ENCODE measurements around the gene EPHA6.
"Not testable (repeated sequence)": the region's sequence is repeated elsewhere in the genome, so short reads cannot be mapped to it uniquely, and the experiment has no call there.

Gene EPHA6

GRCh38 chr3:97550408-97550807 lies 736.0 kb downstream of the EPHA6 start:
- DNase-seq: no peak
- intact Hi-C loops (cut with DNase I): no loop called here

- intact Hi-C loops (cut with DNase I): no loop called here
- no peak for DNase-seq
These were observed 737.8 kb downstream of the EPHA6 start for GRCh38 chr3:97552186-97552585.

- no peak for DNase-seq
- intact Hi-C loops (cut with DNase I): no loop called here
These were observed 761.3 kb downstream of the EPHA6 start for GRCh38 chr3:97575742-97576141.

- DNase-seq: no peak
- intact Hi-C loops (cut with DNase I): no loop called here
These were observed 761.8 kb downstream of the EPHA6 start for GRCh38 chr3:97576221-97576620.

DNA sequence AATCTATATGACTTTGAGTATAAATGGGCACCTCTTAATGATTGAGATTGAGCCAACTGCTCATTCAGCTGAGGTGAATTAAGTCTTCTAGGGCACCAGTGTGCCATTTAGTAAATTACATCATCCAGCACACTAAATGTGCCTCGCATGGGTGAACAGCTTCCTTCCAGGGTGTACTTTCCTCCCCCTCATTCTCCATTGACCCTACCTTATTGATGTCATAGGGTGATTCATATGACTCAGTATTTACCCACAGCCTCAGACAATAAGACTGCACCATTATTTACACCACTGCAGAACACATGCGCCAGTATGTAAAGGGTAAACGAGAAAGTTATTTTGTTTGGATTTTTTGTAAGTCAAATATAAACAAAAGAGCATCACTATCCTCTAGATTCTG lies 765.0 kb downstream of the EPHA6 start:
- DNase-seq: no peak
- intact Hi-C loops (cut with DNase I): no loop called here

GRCh38 chr3:97610626-97611025 lies 796.2 kb downstream of the EPHA6 start:
- DNase-seq: no peak
- intact Hi-C loops (cut with DNase I): no loop called here

- DNase-seq: no peak
- intact Hi-C loops (cut with DNase I): no loop called here
These were observed 798.2 kb downstream of the EPHA6 start for GRCh38 chr3:97612632-97613031.

DNA sequence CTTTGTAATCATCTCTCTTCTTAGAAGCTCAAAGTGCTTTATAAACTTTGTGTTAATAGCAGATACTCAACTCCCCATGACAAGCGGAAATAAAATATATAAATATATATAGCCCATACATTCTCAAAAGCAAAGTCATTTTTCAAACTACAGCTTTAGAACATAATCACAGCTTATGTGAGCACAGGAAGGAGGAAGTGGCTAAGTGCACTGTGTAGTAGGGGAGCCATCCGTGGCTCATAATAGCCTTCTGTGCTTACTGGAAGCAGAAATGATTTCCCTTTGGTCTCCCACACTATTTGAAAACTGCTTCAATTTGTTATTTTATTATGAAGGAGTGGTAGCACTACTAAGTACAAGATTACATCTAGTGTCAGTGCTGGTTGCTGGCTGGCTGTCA lies 798.7 kb downstream of the EPHA6 start:
- DNase-seq: no peak
- intact Hi-C loops (cut with DNase I): no loop called here

DNA sequence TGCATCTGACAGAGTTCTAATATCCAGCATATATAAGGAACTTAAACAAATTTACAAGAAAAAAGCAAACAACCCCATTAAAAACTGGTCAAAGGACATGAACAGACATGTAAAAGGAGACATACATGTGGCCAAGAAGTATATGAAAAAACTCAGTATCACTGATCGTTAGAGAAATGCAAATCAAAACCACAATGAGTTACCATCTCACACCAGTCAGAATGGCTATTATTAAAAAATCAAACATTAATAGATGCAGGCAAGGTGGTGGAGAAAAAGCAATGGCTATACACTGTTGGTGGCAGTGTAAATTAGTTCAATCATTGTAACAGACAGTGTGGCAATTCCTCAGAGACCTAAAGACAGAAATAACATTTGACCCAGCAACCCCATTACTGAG lies 806.1 kb downstream of the EPHA6 start:
- intact Hi-C loops (cut with DNase I); DNase-seq: not testable (repeated sequence)

GRCh38 chr3:97636465-97636864 lies 822.1 kb downstream of the EPHA6 start:
- intact Hi-C loops (cut with DNase I): no loop called here
- DNase-seq: no peak

- intact Hi-C loops (cut with DNase I): no loop called here
- DNase-seq: no peak
These were observed 832.5 kb downstream of the EPHA6 start for GRCh38 chr3:97646932-97647331.

DNA sequence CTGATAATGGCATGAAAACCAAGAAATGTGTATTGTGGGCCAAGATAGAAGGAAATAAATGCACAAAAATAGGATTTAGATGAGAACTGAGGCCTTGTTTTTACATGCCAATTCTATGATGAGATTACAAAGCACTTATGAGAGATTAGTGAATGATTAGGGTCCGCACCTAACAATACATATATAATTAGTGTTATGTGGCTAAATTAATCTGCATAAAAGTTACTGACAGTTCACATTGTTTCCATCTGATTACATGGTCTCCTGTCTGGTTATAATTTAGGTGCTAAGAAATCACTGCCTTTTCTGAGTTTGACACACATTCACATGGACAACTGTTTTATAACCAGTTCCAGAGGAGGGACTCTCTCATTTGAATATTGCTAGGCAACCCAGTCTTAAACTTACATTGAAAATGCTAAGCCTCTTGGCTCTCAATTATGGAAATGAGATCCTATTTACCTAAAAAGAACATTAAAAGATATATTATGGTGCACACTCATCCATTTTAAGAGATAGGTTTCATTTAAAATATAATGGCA lies 833.1 kb downstream of the EPHA6 start:
- intact Hi-C loops (cut with DNase I): no loop called here

GRCh38 chr3:97655971-97656370 lies 841.6 kb downstream of the EPHA6 start:
- DNase-seq: no peak
- intact Hi-C loops (cut with DNase I): no loop called here

More for the DNA sequence above, 833.1 kb downstream of the EPHA6 start:
- no peak for DNase-seq

DNA sequence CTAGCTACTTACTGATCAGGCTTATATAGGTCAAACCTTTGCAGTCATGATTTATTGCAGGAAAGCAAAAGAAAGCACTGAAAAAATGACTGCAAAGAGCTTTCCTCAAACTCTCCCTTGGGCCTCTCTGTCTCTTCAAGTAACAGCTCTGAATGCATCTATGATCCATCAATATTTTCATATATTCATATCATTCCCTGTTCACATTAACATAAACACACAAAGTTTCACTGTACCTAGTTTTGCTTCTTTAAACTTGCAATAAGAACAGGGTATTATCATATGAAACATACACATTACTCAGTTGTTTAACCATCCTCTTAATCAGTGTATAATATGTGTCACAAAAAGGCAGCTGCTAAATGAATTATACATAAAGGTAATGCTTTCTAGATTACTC lies 842.2 kb downstream of the EPHA6 start:
- no peak for DNase-seq
- intact Hi-C loops (cut with DNase I): no loop called here

- intact Hi-C loops (cut with DNase I): no loop called here
- DNase-seq: no peak
These were observed 844.4 kb downstream of the EPHA6 start for GRCh38 chr3:97658668-97659285.

DNA sequence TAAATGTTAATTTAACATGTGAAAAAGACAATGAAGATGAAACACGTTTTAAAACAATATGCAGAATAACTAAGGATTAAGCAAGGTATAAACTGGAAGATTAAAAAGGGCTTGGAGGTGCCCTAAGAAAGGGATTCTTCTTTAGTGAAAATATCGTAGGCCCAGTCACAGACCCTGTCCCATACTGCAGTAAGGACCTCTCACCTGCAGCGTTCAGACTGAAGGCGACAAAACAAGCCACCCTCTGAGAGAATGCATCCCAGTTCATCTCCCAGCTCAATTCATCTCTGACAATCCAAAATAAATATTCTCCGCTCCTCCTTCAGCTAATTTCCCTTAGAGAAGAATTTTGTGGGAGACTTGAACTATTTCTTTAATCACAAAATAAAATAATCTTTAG lies 847.9 kb downstream of the EPHA6 start:
- intact Hi-C loops (cut with DNase I): no loop called here
- no peak for DNase-seq

- no peak for DNase-seq
- intact Hi-C loops (cut with DNase I): no loop called here
These were observed 848.4 kb downstream of the EPHA6 start for GRCh38 chr3:97662762-97663161.

GRCh38 chr3:97665896-97666295 lies 851.5 kb downstream of the EPHA6 start:
- no peak for DNase-seq
- intact Hi-C loops (cut with DNase I): no loop called here

GRCh38 chr3:97670952-97671351 lies 856.6 kb downstream of the EPHA6 start:
- DNase-seq: no peak
- intact Hi-C loops (cut with DNase I): no loop called here

DNA sequence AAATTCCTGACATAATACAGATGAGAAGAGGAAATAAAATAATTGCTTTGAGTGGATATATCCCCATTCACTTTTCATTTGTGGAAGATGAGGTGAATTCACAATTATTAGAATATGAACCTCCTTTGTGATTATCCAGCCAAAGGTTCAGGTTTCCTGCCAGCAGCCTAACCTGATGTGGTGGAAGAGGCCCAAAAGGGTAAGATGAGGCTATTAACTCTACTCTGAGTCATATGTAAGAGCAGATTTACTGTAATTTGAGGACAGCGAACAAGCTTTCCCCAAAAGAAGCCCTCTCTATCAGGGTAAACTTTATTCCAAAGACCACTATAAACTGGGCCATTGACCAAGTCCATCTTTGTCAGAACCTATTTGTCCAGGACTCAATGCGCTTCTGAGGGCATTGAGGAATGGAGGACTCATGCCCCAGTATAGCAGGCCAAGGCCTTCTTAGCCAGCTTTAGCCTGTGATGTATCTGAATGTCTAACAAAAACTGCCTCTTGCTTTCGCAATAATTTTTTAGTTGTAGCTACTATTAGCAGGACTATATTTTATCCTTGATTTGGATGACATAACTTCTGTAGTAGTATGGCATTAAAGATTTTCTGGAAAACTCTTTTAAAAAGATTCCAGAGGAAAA lies 859.1 kb downstream of the EPHA6 start:
- intact Hi-C loops (cut with DNase I): no loop called here
- DNase-seq: no peak

GRCh38 chr3:97674461-97674860 lies 860.1 kb downstream of the EPHA6 start:
- intact Hi-C loops (cut with DNase I): no loop called here
- DNase-seq: no peak

DNA sequence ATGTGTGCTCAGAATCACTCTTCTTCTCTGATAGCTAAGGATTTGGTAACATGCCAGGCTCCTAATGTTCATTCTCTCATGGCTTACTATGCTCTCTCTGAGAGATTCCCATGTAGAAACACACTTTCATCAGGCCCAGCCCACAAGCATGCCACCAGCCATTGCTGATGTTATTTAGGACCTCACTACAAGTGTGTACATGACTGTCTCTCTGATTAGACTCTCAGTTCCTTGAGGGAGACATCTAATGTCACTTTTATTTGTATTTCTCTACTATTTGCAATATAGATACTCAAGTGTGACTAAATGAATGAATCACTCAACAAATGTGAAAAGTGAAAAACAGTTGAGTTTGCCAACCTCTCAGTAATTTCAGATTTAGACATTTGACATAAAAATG lies 865.8 kb downstream of the EPHA6 start:
- DNase-seq: no peak
- intact Hi-C loops (cut with DNase I): no loop called here
